Subcutaneous abdominal adipose tissue (tissue), 5 donors: Measurements from ENCODE around the gene MMADHC.

Experiments used
- H3K27ac ChIP-seq: one replicate; pipeline ENCODE4 v1.7.0; 2013; ENCODE audit warnings: low read depth, mild to moderate bottlenecking, inconsistent platforms, low read length, moderate library complexity
- H3K27me3 ChIP-seq, 5 donors: one replicate each; pipeline ENCODE4 v1.7.0; 2013; ENCODE audit warnings: low read length in 5 of 5, inconsistent platforms in 1 of 5; ENCODE audit not compliant: control insufficient read depth in 5 of 5, insufficient read depth in 4 of 5
- H3K36me3 ChIP-seq, 5 donors: one replicate each; pipeline ENCODE4 v1.7.0; 2013; ENCODE audit warnings: low read length in 5 of 5; ENCODE audit not compliant: control insufficient read depth in 5 of 5, insufficient read depth in 5 of 5
- H3K4me1 ChIP-seq, 5 donors: one replicate each; pipeline ENCODE4 v1.7.0; 2013; ENCODE audit warnings: low read length in 5 of 5, mild to moderate bottlenecking in 3 of 5, moderate library complexity in 1 of 5; ENCODE audit not compliant: control insufficient read depth in 5 of 5, insufficient read depth in 5 of 5
- H3K4me3 ChIP-seq, 5 donors: one replicate each; pipeline ENCODE4 v1.7.0; 2013; ENCODE audit warnings: low read length in 5 of 5, low read depth in 1 of 5
- H3K9ac ChIP-seq, 5 donors: one replicate each; pipeline ENCODE4 v1.7.0; 2013; ENCODE audit warnings: low read length in 5 of 5, mild to moderate bottlenecking in 4 of 5, moderate library complexity in 3 of 5
- H3K9me3 ChIP-seq, 5 donors: one replicate each; pipeline ENCODE4 v1.7.0; 2013; ENCODE audit warnings: low read length in 5 of 5; ENCODE audit not compliant: control insufficient read depth in 5 of 5
- donor health status: healthy.
- donor health status: healthy.
- donor health status: healthy.
- donor health status: healthy.
- donor health status: healthy.

Gene MMADHC

DNA sequence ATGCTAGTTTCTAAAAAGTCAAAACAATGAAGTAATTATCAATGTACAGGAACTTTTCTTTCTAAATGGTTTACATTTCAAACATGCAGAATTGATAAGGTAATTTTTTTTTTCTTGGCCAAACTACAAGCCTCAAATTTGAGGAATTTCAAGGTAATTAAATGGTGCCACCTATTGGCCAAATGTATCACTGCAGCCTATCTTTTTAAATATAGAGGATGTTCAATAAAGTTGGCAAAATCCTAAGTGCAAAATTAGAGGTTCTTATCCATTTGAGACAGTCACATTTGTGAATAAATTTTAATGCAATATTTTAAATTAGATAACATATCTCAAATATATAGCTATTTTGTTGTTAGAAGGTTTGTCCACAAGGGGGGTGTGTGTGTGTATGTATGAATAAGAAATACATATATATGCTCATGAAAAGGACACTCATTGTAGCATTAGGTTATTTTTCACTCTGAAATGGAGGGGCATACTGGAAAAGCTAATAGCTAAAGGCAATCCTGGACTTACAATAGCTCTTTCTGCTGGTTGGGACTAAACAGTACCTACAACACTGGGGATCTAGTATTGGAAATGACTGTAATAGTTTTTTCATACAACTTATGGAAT lies 26.2 kb downstream of the MMADHC start:
- Histone ChIP-seq H3K9ac (no peak overlapping the region), H3K36me3 (peaks cover 0 to 9% (median 3%) of the 10 kb centered on the region in 5 donors), H3K9me3 (no peaks in the 10 kb centered on the region), H3K4me3 (no peak overlapping the region), H3K4me1 (no peaks in the 10 kb centered on the region), H3K27ac (no peak overlapping the region), H3K27me3 (no peaks in the 10 kb centered on the region)

DNA sequence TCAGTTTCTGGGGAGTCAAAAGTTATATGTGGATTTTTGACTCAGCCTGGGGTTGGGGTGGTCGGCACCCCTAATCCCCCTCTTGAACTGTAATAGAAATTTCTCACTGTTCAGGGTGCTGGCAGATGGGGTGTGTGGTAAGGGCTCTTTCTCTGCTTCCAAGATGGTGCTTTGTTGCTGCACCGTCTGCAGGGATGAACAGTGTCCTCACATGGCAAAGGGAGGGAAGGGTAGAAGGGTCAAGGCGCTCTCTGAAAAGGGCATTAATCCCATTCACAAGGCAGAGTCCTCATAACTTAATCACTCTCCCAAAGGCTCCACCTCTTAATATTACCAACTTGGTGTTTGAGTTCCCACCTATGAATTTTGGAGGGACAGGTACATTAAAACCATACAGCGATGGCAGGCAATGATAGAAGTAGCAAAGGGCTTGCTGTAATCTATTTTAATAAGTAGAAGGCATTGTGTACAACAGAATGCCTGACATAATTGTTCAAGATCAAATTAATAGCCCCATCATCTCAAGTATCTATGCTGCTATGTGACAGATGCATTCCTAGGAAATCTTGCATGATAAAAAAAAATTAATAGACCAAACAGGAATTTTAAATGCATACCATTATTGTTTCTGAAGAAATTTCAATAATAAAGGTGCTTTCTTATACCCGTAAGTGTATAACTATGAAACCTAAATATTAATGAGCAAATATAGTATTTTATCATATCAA lies 28.1 kb downstream of the MMADHC start:
- no peaks in the 10 kb centered on the region for H3K4me1 ChIP-seq

DNA sequence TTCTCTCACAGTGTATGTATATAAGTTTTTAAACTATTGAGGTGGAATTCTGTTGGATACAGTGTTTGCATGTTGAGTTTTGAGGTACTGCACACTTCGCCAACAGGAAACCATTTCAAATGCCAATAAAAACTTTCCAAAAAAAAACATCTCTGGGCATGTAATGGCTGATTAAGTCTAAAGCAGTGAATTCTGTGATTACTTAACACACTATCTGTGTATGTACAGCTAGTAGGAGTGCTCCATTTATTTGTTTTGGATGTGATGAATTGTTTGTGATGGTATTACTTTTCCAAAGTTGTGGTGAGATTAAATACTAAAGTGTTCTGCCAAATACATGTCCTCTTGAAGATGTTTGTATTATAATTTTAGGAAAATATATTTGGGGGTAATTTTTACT lies 31.1 kb downstream of the MMADHC start:
- no peak overlapping the region for H3K9ac ChIP-seq
- H3K4me3 ChIP-seq: no peak overlapping the region
- H3K27ac ChIP-seq: no peak overlapping the region
- H3K9me3 ChIP-seq: no peaks in the 10 kb centered on the region
- H3K36me3 ChIP-seq: no peaks in the 10 kb centered on the region
- no peaks in the 10 kb centered on the region for H3K4me1 ChIP-seq
- no peaks in the 10 kb centered on the region for H3K27me3 ChIP-seq

More for the DNA sequence above, 28.1 kb downstream of the MMADHC start:
- Histone ChIP-seq H3K4me3 (no peak overlapping the region), H3K36me3 (no peaks in the 10 kb centered on the region), H3K9ac (no peak overlapping the region), H3K27ac (no peak overlapping the region), H3K9me3 (no peaks in the 10 kb centered on the region), H3K27me3 (no peaks in the 10 kb centered on the region)

DNA sequence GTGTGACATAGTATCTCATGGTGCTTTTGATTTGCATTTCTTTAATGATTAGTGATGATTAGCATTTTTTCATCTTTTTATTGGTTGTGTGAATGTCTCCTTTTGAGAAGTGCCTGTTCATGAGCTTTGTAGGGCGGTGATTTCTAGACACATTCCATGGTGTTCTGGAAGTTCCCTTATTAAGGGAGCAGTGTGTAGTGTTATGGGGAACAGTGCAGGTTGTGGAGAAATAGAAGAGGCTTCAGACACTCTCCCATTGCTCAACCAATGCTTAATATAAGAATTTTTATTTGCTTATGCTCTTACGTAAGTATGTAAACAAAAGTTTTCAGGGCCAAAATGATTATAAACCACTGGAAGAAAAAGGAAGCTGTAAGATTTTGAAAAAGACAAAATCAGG lies 34.7 kb downstream of the MMADHC start:
- H3K27ac ChIP-seq: no peak overlapping the region
- no peaks in the 10 kb centered on the region for H3K27me3 ChIP-seq

DNA sequence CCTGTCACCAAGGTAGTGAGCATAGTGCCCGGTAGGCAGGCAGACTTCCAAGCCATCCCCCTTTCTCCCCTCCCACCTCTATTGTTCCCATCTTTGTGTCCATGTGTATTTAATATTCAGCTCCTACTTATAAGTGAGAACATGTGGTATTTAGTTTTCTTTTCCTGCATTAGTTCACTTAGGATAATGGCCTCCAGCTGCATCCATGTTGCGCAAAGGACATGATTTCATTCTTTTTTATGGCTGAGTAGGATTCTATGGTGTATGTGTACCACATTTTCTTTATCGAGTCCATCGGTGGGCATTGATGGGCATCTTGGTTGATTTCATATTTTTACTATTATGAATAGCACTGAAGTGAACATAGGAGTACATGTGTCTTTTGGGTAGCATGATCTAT lies 35.3 kb downstream of the MMADHC start:
- Histone ChIP-seq H3K9ac (no peak overlapping the region), H3K9me3 (no peaks in the 10 kb centered on the region), H3K27ac (no peak overlapping the region), H3K27me3 (no peaks in the 10 kb centered on the region), H3K4me1 (no peaks in the 10 kb centered on the region), H3K4me3 (no peak overlapping the region), H3K36me3 (no peaks in the 10 kb centered on the region)

More for the DNA sequence above, 34.7 kb downstream of the MMADHC start:
- Histone ChIP-seq H3K36me3 (no peaks in the 10 kb centered on the region), H3K9me3 (no peaks in the 10 kb centered on the region), H3K4me3 (no peak overlapping the region), H3K9ac (no peak overlapping the region), H3K4me1 (no peaks in the 10 kb centered on the region)

DNA sequence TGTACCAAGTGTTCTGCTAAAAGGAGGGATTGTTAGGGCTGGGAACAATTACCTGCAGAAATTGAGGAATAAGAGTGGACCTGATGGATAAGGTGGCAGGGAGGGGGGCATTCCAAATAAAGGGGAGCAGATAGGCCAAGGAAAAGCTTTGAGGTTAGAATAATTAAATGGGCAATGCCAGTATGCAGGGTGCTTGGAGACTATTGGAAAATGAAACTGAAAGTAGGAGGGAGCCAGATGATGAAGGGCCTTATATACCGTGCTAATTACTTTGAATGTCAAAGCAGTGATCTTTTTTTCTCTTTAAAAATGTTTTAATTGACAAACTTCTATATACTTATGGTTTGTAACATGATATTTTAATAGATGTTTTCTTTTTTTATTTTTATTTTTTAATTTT lies 42.9 kb downstream of the MMADHC start:
- Histone ChIP-seq H3K27ac (no peak overlapping the region), H3K36me3 (no peaks in the 10 kb centered on the region), H3K4me1 (no peaks in the 10 kb centered on the region), H3K4me3 (peak overlapping the region in 2 of 5 donors; percentile 5 to 29), H3K27me3 (no peaks in the 10 kb centered on the region), H3K9ac (no peak overlapping the region), H3K9me3 (no peaks in the 10 kb centered on the region)

DNA sequence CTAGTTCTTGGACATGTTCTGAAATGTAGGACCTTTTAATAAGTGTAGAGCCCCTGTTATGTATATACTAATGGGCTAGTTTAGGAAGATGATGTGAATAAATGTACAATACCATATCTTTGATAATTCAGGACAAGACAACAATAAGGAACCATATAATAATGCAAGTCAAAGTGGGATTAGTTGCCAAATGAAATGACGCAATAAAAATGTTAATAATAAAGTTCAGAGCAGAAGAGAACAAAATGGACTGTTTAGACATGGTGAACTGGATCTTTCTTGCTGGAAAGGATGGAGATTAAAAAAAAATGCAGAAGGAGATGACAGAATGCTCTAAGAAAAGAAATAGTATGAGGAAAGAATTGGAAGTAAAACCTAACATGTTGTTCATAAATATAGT lies 43.7 kb downstream of the MMADHC start:
- no peak overlapping the region for H3K9ac ChIP-seq
- no peaks in the 10 kb centered on the region for H3K27me3 ChIP-seq
- H3K9me3 ChIP-seq: no peaks in the 10 kb centered on the region

DNA sequence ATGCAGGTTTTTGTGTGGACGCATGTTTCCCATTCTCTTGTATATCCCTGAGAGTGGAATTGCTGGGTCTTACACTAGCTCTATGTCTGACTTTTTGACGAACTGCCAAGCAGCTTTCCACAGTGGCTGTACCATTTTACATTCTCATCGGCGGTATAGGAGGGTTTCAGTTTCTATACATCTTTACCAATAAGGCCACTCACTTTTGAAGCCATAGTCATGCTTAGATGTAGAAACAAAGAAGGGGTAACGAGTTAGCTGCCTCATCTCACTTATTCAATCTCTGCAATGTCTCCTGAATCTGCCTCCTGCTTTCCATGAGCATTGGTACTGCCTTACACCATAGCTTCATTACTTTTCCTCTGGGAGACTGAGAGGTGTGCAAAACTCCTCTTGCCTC lies 47.4 kb downstream of the MMADHC start:
- Histone ChIP-seq H3K27ac (no peak overlapping the region), H3K9me3 (no peaks in the 10 kb centered on the region), H3K4me3 (no peak overlapping the region), H3K36me3 (no peaks in the 10 kb centered on the region), H3K9ac (no peak overlapping the region), H3K4me1 (no peaks in the 10 kb centered on the region), H3K27me3 (no peaks in the 10 kb centered on the region)

More for the DNA sequence above, 43.7 kb downstream of the MMADHC start:
- no peak overlapping the region for H3K4me3 ChIP-seq
- H3K36me3 ChIP-seq: no peaks in the 10 kb centered on the region
- no peaks in the 10 kb centered on the region for H3K4me1 ChIP-seq
- no peak overlapping the region for H3K27ac ChIP-seq

DNA sequence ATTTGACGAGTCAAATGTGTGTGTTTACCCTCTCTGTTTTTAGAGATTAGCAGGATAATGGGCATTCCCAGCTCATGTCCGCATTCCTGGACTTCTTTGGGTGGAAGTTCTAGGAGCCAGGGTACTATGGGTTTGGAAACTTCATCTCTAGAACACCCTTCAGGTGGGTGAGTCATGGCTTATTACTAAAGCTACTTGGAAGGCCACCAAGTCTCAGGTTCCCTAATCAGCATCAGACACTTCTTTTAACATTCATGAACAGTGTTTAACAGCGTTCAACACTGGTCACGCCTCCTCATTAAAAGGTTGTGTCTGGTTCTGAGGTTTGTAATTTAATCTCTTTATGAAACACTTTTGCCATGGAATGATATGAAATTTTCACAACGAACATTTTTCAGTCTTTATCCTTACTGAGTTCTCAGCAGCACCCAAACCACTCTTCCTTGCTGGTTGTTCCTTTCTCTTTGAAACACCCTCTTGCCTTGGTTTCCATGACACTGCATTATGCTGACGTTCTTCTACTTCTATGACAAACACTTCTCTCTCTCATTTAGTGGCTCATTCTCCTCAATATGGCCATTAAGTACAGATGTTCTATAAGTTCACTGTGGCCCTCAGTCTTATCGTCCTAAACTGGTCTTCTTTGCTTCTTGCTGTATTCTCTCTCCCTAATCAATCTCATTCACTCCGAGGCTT lies 49.3 kb downstream of the MMADHC start:
- H3K4me1 ChIP-seq: no peaks in the 10 kb centered on the region
- no peak overlapping the region for H3K9ac ChIP-seq
- H3K36me3 ChIP-seq: no peaks in the 10 kb centered on the region
- no peaks in the 10 kb centered on the region for H3K9me3 ChIP-seq
- no peaks in the 10 kb centered on the region for H3K27me3 ChIP-seq
- H3K27ac ChIP-seq: no peak overlapping the region
- H3K4me3 ChIP-seq: no peak overlapping the region

DNA sequence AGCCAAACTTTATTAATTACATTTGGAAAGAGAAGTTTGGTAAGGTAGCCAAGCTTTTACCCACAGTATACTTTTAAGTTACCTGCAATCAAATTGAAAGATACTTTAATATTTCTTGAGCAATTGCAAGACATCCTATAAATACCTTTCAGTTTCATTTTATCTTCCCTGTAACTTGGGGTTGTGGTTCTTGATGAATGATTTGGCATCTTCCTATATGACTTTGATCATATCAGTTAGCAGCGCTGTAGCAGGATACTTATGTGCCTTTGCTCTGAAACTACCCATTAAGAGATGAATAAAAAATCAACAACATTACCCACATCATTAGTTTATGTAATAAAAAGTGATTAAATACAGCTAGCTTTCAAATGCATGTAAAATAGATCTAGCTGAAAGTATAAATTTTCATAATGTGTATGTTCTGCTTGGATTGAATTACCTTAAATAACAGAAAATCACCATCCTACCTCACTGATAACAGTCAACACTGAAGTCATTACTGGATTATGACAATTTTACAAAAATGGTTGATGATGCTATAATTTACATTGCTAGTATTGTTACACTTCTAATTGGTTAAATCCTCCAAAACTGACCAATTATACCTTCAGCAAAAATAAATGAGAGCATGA lies 50.4 kb downstream of the MMADHC start:
- Histone ChIP-seq H3K36me3 (no peaks in the 10 kb centered on the region), H3K4me1 (no peaks in the 10 kb centered on the region), H3K9ac (no peak overlapping the region), H3K9me3 (no peaks in the 10 kb centered on the region), H3K27me3 (no peaks in the 10 kb centered on the region), H3K4me3 (no peak overlapping the region), H3K27ac (no peak overlapping the region)
